GM23248 (cell line): ENCODE results near the gene SOX13.

Experiments used
- EZH2 ChIP-seq: fragments of 200-600 bp; sonication (generic); IDR thresholded peaks from 2 replicates; pipeline ENCODE4 v1.6.1; 2018; ENCODE audit warnings: antibody characterized with exemption, mild to moderate bottlenecking; ENCODE audit not compliant: insufficient read depth, poor library complexity, severe bottlenecking
- EZH2phosphoT487 ChIP-seq: fragments of 200-600 bp; sonication (generic); IDR thresholded peaks from 2 replicates; pipeline ENCODE4 v1.6.1; 2018; ENCODE audit warnings: antibody characterized with exemption, moderate library complexity, mild to moderate bottlenecking, low read depth; ENCODE audit not compliant: insufficient read depth

DNA sequence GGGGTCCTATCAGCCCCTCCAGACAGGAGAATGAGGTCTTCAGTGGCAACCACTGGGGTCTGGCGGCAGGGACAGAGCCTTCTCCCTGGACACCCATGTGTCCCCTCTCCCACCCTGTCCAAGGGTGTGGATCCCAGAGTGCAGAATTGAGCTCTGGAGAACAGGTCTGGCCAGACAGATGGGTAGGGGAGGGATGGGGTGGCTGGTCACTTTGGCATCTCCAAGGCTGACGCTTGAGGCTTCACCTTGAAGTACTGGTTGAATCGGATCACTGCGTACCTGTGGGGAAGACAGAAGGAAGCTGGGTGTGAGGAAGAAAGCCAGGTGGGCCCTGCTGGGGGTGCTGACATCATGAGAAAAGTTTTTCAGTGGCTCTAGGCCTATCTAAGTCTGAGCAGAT is 59.1 kb downstream of the SOX13 start:
- no peak for TF ChIP-seq EZH2
- TF ChIP-seq EZH2phosphoT487, result no peak
